Activated CD4-positive, alpha-beta T cell treated with anti-CD3 and anti-CD28 coated beads, Interleukin-10, Interleukin-2, amounts not matched to agents 100 ng/mL and 50 ng/mL, durations not matched to agents 16 hours and 8 hours (primary cell): ENCODE data around the gene SMARCC2.
A peak's percentile ranks its signal among the peaks of the same experiment; 100 is the strongest.
"Not testable (repeated sequence)": the region's sequence is repeated elsewhere in the genome, so short reads cannot be mapped to it uniquely, and the experiment has no call there.

ENCODE experiments used
- DNase-seq: peaks from one replicate; pipeline ENCODE4 v3.0.0-alpha.2; 2020

Gene SMARCC2

DNA sequence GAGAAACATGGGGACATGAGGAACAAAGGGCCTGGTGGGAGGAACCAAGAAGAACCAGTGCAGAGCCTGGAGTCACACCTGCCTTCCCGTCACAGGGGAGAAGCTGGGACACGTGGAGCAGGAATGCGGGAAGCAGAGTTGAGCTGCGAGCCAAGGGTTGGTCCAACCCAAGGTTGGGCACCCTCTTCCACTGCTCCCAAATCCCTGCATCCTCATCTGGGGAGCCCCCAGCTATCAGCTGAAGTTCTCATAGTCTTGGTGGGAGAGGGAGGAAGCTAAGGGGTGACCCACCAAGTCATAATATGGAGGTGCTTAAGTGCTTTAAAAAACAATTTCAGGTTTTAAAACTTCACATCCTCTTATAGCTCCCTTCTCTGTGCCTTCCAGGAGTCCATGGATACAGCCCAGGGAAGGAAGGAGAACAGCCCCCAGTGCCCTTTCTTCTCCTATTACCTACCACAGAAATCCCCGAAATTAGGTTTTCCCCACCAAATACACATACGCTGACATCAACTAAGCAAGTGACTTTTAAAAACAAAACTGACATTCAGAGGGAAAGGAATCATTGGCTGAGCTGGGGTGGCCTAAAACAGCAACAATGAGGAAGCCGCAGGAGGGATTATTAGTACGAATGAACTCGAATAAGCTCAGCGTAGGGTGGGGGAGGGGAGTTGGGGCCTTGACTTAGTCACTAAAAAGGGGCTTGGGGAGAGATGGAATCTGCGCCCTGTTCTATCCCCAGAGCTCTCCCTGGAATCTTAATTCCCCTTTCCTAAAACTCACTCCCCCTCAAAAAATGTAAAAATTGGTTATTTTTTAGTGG is 26.6 kb downstream of the SMARCC2 start:
- DNase-seq = no peak

DNA sequence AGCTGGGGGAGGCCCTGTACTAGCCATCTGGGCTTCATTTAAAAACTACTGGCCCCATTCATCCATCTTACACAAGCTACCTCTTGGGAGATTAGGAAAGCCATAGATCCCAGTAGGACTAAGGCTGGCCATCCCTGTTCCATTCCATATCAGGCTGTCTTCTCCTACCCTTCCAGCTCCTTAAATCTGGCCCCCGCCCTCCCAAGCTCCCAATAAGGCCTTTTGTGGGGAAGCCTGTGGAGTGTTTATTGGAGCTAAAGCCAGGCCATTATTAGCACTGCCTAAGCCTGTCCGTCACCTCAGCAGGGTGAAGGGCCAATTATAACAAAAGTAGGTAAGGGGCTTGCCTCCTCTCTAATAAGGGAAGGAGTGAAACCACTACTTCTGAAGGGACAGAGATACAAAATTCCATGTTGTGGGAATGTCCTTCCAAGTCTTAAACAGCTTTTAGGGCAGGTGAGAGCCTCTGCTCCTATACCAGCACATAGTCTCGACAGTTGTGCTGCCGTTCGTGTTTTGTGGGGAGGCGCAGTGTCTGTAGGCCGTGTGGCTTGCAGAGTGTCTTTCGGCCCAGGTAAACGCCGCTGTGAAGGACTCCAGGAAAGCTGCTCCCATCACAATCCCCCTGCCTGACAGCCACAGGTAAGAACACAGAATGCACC is 27.5 kb downstream of the SMARCC2 start:
- DNase-seq = no peak

GRCh38 chr12:56160894-56161689 is 28.2 kb downstream of the SMARCC2 start:
- no peak for DNase-seq

DNA sequence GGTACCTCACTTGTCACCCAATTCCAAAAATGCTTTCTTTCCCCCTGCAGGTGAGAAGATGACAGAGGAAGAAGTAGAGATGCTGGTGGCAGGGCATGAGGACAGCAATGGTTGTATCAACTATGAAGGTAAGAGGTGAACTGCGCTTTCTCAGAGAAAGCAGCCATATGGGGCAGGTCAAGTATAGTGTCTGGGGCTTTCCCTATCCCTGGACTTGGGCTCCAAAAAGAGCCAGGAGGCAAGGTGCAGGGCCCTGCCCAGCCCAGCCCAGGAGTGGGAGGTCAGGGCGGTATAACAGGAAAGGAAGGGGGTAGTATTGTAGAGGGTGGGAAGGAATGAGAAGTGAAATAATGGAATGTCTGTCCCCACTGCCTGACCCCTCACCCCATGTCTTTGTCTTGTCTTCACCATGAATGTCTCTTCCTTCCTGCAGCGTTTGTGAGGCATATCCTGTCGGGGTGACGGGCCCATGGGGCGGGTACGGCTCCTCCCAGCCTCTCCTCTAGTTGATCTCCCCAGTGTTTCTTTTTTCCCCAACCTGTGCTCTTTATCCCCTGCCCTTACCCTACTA is 29.0 kb downstream of the SMARCC2 start:
- peak; percentile 79 for DNase-seq

GRCh38 chr12:56159482-56160192 is 29.6 kb downstream of the SMARCC2 start:
- DNase-seq = no peak

- peak; percentile 54 for DNase-seq
Measured at GRCh38 chr12:56158926-56159461, 30.3 kb downstream of the SMARCC2 start.

- DNase-seq = peak; percentile 98
Measured at GRCh38 chr12:56158029-56158925, 31.0 kb downstream of the SMARCC2 start, which contains the start of gene MYL6. Gene MYL6 (plus strand): TSS chr12:56158359. CDS start chr12:56158402, 43 bp downstream.

DNA sequence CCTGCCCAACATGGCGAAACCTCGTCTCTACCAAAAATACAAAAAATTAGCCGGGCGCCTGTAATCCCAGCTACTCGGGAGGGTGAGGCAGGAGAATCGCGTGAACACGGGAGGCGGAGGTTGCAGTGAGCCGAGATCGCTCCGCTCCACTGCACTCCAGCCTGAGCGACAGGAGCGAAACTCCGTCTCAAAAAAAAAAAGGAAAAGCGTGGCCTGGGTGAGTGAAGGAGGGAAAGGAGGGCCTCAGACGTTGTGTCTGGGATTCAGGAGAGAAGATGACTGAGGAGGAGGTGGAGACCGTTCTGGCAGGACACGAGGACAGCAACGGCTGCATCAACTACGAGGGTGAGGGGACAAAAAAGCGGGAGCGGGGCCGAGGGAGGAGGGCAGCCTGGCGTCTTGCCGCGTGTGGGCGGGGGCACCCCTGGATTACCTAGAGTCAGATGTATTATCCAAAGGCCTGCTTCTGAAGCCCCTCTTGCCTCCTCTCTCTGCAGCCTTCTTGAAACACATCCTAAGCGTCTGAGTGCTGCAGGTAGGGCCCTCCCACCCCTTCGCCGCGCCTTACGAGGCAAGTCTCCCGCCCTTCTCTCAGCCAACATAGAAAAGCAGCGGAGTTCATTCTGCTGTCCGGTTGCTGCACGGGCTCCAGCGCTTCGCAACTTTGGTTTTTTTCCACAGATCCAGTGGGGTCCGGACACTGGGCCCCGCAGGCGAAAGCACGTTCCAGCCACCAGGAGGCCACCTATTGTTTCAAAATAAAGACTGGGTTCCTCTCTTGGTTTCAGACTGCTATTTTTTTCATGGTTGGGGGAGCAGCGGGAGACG is 31.9 kb downstream of the SMARCC2 start:
- peak; percentile 70 for DNase-seq

DNA sequence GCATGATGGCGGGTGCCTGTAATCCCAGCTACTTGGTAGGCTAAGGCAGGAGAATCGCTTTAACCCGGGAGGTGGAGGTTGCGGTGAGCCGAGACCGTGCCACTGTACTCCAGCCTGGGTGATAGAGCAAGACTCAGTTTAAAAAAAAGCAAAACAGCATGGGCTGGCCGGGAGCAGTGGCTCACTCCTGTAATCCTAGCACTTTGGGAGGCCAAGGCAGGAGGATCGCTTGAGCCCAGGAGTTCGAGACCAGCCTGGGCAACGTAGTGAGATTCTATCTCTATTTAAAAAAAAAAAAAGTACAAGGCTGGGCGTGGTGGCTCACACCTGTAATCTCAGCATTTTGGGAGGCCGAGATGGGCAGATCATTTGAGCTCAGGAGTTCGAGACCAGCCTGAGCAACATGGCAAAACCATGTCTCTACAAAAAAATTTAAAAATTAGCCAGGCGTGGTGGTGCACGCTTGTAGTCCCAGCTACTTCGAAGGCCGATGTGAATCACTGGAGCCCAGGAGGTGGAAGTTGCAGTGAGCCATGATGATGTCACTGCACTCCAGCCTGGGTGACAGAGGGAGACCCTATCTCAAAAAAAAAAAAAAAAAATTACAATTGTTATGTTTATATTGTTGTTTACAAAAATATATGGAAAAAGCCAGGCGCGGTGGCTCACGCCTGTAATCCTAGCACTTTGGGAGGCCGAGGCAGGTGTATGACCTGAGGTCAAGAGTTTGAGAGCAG is 32.7 kb downstream of the SMARCC2 start:
- DNase-seq = not testable (repeated sequence)

DNA sequence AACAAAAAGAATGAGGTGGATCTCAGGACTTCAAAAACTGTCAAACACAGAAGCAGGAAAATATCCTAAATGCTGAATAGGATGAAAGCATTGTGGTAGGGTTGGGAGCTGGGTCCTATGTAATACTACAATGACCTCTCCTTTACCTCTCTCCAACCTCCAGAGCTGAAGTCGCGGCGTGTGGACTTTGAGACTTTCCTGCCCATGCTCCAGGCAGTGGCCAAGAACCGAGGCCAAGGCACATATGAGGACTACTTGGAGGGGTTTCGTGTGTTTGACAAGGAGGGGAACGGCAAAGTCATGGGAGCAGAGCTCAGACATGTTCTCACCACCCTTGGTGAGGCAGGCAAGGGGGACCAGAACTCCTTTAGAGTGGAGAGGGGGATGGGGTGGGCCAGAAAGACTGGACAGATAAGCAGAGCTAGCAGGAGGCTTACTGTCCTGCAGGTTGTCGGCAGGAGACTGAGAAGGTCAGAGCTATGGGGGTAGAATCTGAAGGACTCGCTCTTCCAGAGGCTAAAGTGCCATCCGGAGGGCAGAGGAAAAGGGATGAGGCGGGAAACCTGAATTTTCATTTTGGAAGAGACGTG is 33.9 kb downstream of the SMARCC2 start:
- DNase-seq = no peak

GRCh38 chr12:56154818-56155217 is 34.5 kb downstream of the SMARCC2 start:
- DNase-seq = no peak

DNA sequence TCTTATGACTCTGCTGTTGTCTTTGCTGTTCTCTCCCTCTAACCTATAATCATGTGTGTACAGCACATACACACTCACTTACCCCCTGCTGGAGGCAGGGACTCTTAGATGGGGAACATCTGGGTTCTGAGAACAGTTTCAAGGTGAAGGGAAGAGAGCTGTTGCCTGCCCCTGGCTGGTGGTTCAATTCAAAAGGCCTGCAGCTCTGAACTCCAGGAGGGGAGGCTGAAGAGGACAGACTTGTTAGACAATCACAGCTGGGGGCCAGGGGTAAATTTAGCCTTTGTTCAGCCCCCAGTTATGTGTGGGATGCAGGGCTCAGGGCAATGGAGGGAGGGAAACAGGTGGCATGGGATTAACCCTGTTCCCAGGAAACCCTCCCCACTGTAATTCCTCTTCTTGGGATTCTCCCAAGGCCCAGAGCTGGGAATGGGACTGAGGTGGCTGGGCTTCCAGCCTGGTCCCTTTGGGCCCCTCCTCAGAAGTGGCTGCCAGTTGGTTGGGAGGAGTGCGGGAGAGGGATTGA is 35.0 kb downstream of the SMARCC2 start:
- DNase-seq = no peak

GRCh38 chr12:56153678-56154065 is 35.6 kb downstream of the SMARCC2 start:
- DNase-seq = no peak

GRCh38 chr12:56152756-56153677 is 36.3 kb downstream of the SMARCC2 start:
- no peak for DNase-seq

DNA sequence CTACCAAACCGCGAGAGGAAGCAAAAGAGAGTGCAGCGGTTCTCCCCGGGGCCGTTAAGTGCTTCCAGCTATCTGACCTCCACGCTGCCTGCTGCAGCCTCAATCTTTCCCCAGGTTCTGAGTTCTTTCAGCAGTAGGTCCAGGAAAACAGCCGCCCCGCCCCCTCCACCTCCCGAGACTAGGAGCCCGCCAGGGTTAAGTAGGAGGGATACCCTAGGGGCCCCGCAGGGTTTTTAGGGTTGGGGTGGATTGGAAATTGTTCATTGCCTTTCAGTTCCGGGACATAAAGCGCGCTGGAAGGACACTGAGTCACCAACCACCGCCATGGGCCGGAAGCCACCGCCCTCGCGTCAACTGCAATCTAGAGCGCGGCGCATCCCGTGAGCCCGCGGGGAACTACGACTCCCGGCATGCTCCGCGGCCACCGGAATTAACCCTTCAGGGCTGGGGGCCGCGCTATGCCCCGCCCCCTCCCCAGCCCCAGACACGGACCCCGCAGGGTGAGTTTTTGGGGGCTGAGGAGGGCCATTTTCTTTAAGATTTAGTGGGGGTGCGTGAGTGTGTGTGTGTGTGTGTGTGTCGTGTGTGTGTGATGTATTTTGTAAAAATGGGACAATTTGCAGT is 37.0 kb downstream of the SMARCC2 start, which contains the start of gene MYL6B:
Gene MYL6B (plus strand): TSS at position 456 of the 624 bp plus-strand sequence. CDS start 1,332 bp downstream, outside the sequence.
- DNase-seq = peak; percentile 97

- DNase-seq = peak; percentile 81
Measured at GRCh38 chr12:56151672-56152131, 37.6 kb downstream of the SMARCC2 start.

- DNase-seq = no peak
Measured at GRCh38 chr12:56150563-56150962, 38.7 kb downstream of the SMARCC2 start.
